DOHH2 (cell line): ENCODE data around the gene RINL.

Experiments used
- H3F3A ChIP-seq: fragments of 200-600 bp; sonication (generic), shearing (Covaris generic); 2 replicates; pipeline ENCODE4 v1.6.0; 2016; ENCODE audit warnings: antibody characterized with exemption, mild to moderate bottlenecking; ENCODE audit not compliant: control insufficient read depth, insufficient read depth
- H3K27ac ChIP-seq: fragments of 200-600 bp; sonication (generic); 2 replicates; pipeline ENCODE4 v1.5.1; 2014; ENCODE audit warnings: low read depth, mild to moderate bottlenecking, low read length, moderate library complexity
- H3K27me3 ChIP-seq: fragments of 200-600 bp; sonication (generic); 2 replicates; pipeline ENCODE4 v1.6.1; 2014; ENCODE audit warnings: mild to moderate bottlenecking, low read length, mixed read lengths; ENCODE audit not compliant: control insufficient read depth
- H3K36me3 ChIP-seq: fragments of 200-600 bp; sonication (generic); 2 replicates; pipeline ENCODE4 v1.6.1; 2014; ENCODE audit warnings: mild to moderate bottlenecking, low read length, moderate library complexity, mixed read lengths; ENCODE audit not compliant: control insufficient read depth
- H3K4me1 ChIP-seq: fragments of 200-600 bp; sonication (generic); 2 replicates; pipeline ENCODE4 v1.6.1; 2014; ENCODE audit warnings: mild to moderate bottlenecking, low read length, mixed read lengths; ENCODE audit not compliant: control insufficient read depth
- H3K4me2 ChIP-seq: fragments of 200-600 bp; sonication (generic); 2 replicates; pipeline ENCODE4 v1.6.0; 2014; ENCODE audit warnings: mild to moderate bottlenecking, low read length, moderate library complexity
- H3K4me3 ChIP-seq: fragments of 200-600 bp; sonication (generic); 2 replicates; pipeline ENCODE4 v1.5.1; 2014; ENCODE audit warnings: mild to moderate bottlenecking, low read length, mixed read lengths
- H3K79me2 ChIP-seq: fragments of 200-600 bp; sonication (generic); 2 replicates; pipeline ENCODE4 v1.6.1; 2014; ENCODE audit warnings: mild to moderate bottlenecking, low read length, mixed read lengths; ENCODE audit not compliant: control insufficient read depth
- H3K9me2 ChIP-seq: fragments of 200-600 bp; sonication (generic); replicated peaks from 2 replicates; pipeline ENCODE4 v1.6.1; 2014; ENCODE audit warnings: mild to moderate bottlenecking, low read length, mixed read lengths; ENCODE audit not compliant: control insufficient read depth
- H3K9me3 ChIP-seq: fragments of 200-600 bp; sonication (generic); 2 replicates; pipeline ENCODE4 v1.6.1; 2014; ENCODE audit warnings: antibody characterized with exemption, low read length, mixed read lengths; ENCODE audit not compliant: control insufficient read depth, insufficient read depth
- H4K20me1 ChIP-seq: fragments of 200-600 bp; sonication (generic); 2 replicates; pipeline ENCODE4 v1.6.0; 2014; ENCODE audit warnings: low read depth, mild to moderate bottlenecking, antibody characterized with exemption, low read length, moderate library complexity; ENCODE audit not compliant: control insufficient read depth, insufficient read depth
- EZH2phosphoT487 ChIP-seq: fragments of 200-600 bp; sonication (generic); IDR thresholded peaks from 2 replicates; pipeline ENCODE4 v1.6.1; 2017; ENCODE audit warnings: borderline replicate concordance, mild to moderate bottlenecking, antibody characterized with exemption, low read length, moderate library complexity, mixed read lengths
- TF ChIP-seq, protein P1 (sequence below): fragments of 200-600 bp; sonication (generic); IDR thresholded peaks from one replicate; pipeline ENCODE4 v1.5.1; 2014; ENCODE audit warnings: antibody characterized with exemption, mild to moderate bottlenecking, low read depth, low read length; ENCODE audit not compliant: poor library complexity, severe bottlenecking

RINL gene

DNA sequence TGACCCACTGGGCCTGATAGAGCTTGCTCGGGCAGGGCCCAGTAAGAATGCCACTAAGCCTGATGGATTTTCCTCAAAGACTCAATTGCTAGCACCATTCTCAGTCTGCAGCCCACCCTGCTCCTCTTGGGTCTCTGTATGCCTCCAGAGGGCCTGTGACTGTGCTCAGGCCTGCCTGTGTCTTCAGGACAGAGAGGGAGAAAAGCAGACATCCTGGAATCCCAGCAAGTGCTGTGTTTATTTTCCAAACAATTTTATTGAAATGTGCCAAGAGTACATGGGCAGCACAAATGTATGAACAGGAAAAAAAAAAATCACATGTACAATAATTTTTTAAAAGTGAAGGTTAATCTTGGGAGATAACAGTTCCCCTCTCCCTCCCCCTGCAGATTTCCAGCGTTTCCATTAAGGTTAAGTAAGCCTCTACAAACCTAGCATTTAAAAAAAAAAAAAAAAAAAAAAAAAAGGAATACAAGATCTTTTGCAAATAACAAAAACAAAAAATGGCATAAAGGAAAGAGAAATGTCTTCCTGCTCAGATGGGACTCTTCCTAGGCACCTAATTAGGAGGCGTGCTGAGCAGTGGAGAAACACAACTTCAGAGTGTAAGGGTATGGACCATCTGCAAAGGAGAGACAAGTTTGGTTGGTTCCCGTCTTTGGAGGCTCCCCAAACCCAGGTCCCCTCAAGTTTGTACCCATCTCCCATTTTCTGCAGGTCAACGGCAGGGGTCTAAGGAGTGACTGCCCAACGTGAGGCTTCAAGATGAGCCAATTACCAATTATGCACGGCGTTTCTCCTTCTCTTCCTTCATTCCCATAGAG lies 41.7 kb downstream of the RINL start:
- TF ChIP-seq, protein P1, sequence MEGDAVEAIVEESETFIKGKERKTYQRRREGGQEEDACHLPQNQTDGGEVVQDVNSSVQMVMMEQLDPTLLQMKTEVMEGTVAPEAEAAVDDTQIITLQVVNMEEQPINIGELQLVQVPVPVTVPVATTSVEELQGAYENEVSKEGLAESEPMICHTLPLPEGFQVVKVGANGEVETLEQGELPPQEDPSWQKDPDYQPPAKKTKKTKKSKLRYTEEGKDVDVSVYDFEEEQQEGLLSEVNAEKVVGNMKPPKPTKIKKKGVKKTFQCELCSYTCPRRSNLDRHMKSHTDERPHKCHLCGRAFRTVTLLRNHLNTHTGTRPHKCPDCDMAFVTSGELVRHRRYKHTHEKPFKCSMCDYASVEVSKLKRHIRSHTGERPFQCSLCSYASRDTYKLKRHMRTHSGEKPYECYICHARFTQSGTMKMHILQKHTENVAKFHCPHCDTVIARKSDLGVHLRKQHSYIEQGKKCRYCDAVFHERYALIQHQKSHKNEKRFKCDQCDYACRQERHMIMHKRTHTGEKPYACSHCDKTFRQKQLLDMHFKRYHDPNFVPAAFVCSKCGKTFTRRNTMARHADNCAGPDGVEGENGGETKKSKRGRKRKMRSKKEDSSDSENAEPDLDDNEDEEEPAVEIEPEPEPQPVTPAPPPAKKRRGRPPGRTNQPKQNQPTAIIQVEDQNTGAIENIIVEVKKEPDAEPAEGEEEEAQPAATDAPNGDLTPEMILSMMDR: no peak
- TF ChIP-seq EZH2phosphoT487: no peak
- no peaks in the 10 kb centered on the region for H3K9me3 ChIP-seq
- H3K4me2 ChIP-seq: no peak overlapping the region
- H4K20me1 ChIP-seq: peaks cover 2% of the 10 kb centered on the region; the same call in 1 of the 2 replicates
- peaks cover 61% of the 10 kb centered on the region for H3K36me3 ChIP-seq
- peaks cover 14% of the 10 kb centered on the region for H3K4me1 ChIP-seq
- peaks cover 59% of the 10 kb centered on the region for H3F3A ChIP-seq
- H3K9me2 ChIP-seq: no peaks in the 10 kb centered on the region
- H3K4me3 ChIP-seq: no peak overlapping the region
- H3K27ac ChIP-seq: no peak overlapping the region
- H3K27me3 ChIP-seq: no peaks in the 10 kb centered on the region
- H3K79me2 ChIP-seq: peaks cover 9% of the 10 kb centered on the region

DNA sequence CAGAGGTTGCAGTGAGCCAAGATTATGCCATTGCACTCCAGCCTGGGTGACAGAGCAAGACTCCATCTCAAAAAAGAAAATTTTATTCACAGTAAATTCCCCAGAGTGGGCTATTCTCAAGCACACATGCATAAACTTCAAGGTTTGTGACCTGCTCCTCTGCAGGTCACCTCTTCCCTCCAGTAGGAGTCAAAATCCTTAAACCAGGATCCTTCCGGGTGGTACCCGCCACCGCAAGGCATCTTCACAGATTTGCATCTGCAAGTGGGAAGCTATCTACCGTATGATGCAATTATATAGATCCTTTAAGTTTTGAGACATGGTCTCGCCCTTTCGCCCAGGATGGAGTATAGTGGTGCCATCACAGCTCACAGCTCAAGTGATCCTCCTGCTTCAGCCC lies 43.5 kb downstream of the RINL start:
- Histone ChIP-seq H3K36me3 (peaks cover 56% of the 10 kb centered on the region), H3F3A (peaks cover 50% of the 10 kb centered on the region), H3K4me1 (peaks cover 26% of the 10 kb centered on the region)

DNA sequence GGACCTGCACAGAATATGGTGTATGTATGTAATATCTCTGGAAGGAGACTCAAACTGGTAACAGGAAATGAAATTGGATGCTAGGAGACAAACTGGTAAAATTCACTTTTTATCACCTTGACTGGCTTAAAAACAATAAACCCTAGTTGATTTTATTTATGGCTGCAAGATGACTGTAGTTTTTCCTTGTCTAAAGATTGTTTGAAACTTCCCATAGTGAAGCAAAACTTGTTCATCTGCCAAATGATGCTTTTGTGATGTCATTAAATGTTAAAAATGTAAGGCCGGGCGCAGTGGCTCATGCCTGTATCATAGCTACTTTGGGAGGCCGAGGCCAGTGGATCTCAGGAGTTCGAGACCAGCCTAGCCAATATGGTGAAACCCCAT lies 44.0 kb downstream of the RINL start:
- no peak overlapping the region for H3K4me2 ChIP-seq
- peak overlapping the region; percentile 29 for H3K27ac ChIP-seq
- no peaks in the 10 kb centered on the region for H3K9me2 ChIP-seq
- peaks cover 45% of the 10 kb centered on the region for H3F3A ChIP-seq
- no peaks in the 10 kb centered on the region for H3K9me3 ChIP-seq
- TF ChIP-seq, protein P1: no peak
- no peak for TF ChIP-seq EZH2phosphoT487
- no peaks in the 10 kb centered on the region for H3K27me3 ChIP-seq
- H3K36me3 ChIP-seq: peaks cover 54% of the 10 kb centered on the region
- no peaks in the 10 kb centered on the region for H4K20me1 ChIP-seq
- peaks cover 26% of the 10 kb centered on the region for H3K4me1 ChIP-seq
- no peak overlapping the region for H3K4me3 ChIP-seq
- H3K79me2 ChIP-seq: peaks cover 18% of the 10 kb centered on the region

More for the DNA sequence above, 43.5 kb downstream of the RINL start:
- H3K27me3 ChIP-seq: no peaks in the 10 kb centered on the region
- no peaks in the 10 kb centered on the region for H4K20me1 ChIP-seq
- H3K79me2 ChIP-seq: peaks cover 18% of the 10 kb centered on the region
- no peak for TF ChIP-seq EZH2phosphoT487
- TF ChIP-seq, protein P1: no peak
- H3K9me2 ChIP-seq: no peaks in the 10 kb centered on the region
- H3K9me3 ChIP-seq: no peaks in the 10 kb centered on the region
- no peak overlapping the region for H3K4me2 ChIP-seq
- H3K27ac ChIP-seq: no peak overlapping the region
- H3K4me3 ChIP-seq: no peak overlapping the region
